HG02870 (cell line): Measurements from ENCODE around the gene TDRD6.
A peak's percentile ranks its signal among the peaks of the same experiment; 100 is the strongest.
"Not testable (repeated sequence)": the region's sequence is repeated elsewhere in the genome, so short reads cannot be mapped to it uniquely, and the experiment has no call there.

ENCODE experiments used
- ATAC-seq: cut with Tn5 transposase; IDR thresholded peaks from one replicate; pipeline ENCODE4 v1.9.1; 2021; ENCODE audit warnings: mild to moderate bottlenecking, moderate library complexity; ENCODE audit not compliant: unreplicated experiment

The TDRD6 gene

DNA sequence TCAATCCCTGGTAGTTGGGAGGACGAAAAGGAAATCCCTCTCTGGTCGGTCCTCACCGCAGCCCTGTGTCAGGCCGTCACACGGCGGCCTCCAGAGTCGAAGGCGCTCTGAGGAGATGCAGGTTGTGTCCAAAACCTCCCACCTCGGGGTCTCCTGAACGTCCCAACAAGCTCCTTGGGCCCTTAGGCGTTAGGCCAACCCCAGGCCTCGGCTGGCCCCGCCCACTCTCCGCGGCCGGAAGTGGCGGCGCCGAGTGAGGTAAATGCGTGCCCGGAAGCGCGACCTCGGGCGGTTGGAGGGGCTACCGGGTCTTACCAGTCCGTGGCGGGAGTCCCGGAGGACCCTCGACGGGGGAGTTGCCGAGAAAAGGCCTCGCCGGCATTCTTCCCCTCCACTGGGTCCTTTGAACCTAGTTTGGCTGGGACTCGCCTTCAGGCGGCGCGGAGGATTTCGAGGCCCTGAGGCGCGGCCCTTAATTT lies at the start of gene TDRD6:
Gene TDRD6 (plus strand): TSS at position 267 of the 479 bp plus-strand sequence. CDS start 244 bp downstream, outside the sequence.
- no peak for ATAC-seq

DNA sequence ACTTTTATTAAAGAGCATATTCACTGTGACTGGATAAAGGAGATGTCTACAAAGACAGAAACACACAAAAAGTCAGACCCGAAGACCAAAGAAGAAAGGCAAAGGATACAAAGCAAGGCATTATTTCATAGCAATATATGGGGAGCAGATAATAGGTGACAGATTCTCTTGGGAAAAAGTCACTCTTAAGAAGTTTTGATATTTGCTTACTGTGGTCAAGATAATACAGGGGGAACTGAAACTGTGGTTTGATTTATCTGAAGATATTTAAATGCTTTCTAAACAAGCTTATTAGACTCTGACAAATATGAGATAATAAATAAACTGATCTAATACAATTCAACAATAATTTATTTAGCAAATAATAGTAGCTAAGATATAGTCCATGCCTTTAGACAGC lies 49.8 kb upstream of the TDRD6 start:
- no peak for ATAC-seq

DNA sequence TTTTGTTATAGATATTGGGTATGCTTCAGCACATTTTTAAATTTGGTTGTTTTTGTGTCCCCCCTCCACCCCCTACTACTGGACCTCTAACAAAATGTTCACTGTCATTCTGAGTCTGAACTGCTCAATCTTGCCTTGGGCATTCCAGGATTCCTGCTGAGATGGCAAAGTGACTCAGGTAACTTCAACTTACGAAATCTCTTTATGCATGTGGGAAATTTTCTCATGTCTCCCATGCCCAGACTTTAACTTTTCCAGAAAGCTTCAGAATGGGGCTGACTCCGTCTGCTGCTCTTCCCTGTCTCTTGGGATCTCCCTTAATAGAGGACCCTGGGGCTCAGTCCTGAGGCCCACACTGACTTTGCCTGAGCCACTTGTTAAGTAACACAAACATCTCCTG lies 49.0 kb upstream of the TDRD6 start:
- no peak for ATAC-seq

- no peak for ATAC-seq
These were observed 44.5 kb upstream of the TDRD6 start for GRCh38 chr6:46642928-46643751.

- ATAC-seq = no peak
These were observed 42.4 kb upstream of the TDRD6 start for GRCh38 chr6:46645265-46645664.

GRCh38 chr6:46648108-46648507 lies 39.6 kb upstream of the TDRD6 start:
- not testable (repeated sequence) for ATAC-seq

DNA sequence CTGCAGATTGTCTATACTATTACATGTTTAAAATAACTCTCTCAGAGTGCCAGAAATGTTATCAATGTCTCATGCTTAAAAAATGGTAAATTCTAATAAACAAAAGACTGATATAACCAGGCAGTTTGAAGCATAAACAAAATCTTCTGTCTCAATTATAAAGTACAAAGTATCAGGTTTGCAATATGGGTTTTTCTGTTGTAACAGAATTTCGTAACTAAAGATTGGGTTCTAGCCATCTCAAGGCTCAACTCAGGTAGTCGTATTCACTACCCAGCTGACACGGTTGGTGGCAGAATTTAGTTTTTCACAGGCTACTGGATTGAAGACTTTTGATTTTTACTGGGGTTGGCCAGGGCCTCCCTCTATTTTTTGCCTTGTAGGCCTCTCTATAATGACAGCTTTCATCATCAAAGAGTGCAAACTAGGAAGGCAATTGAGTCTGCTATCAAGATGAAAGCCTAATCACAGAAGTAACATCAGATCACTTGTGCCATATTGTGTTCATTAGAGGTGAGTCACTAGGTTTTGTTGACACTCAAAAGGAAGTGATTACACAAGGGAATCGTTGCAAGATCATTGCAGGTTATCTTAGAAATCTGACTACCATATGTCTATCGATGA lies 38.7 kb upstream of the TDRD6 start:
- no peak for ATAC-seq

- ATAC-seq = no peak
These were observed 36.7 kb upstream of the TDRD6 start for GRCh38 chr6:46651006-46651405.

GRCh38 chr6:46651816-46652215 lies 35.9 kb upstream of the TDRD6 start:
- no peak for ATAC-seq

- ATAC-seq = no peak
These were observed 35.5 kb upstream of the TDRD6 start for GRCh38 chr6:46652232-46652602.

- ATAC-seq = peak; percentile 100
These were observed 34.9 kb upstream of the TDRD6 start, which contains the start of the genes CYP39A1 and SLC25A27 for GRCh38 chr6:46652603-46653438. TSS of gene CYP39A1 (minus strand) at chr6:46652818. CDS start at chr6:46652582, 236 bp downstream. TSS of gene SLC25A27 (plus strand) at chr6:46652975. CDS start at chr6:46653193, 218 bp downstream.

DNA sequence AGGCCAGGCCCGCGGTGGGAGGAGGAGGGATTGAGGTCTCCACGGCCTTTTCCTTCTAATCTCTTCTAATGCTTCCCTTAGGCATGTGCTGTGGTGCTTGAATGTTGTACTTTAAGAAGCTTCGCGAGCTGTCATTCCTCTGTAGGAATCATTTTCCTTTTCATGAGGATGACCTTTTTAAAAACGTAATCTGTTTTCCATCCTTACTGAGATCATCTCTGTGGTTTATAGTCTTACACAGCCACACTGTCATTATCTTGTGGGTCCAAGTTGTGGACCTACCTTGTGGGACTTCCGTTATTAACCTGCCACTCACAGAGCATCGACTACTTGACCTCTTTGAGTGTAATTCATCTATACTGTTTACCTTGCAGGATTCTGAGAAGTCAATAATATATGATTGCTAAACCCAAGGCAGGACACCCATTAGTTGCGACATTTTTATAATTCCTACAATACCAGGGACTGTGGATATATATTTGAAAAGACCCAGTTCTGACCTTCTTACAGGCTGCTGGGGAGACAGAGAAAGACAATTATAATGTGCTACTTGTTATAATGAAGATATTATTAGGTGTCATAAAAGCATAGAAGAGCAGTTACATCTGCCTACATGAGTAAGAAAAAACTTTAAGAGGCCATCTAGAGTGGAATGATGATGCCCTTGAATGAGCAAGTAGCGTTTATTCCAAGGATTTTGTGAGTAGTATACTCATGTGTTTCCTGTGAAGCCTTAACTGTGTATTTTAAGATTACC lies 34.1 kb upstream of the TDRD6 start:
- no peak for ATAC-seq

DNA sequence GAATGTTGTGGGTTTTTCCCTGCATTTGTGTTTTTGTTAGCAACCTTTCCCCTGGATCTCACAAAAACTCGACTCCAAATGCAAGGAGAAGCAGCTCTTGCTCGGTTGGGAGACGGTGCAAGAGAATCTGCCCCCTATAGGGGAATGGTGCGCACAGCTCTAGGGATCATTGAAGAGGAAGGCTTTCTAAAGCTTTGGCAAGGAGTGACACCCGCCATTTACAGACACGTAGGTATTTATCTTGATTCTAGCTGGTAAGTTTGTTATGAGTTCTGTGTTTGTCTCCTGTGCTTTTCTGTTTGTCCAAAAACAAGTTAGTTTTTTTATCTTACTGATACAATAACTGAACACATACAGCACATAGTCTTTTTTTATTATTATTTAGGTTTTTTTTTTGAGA lies 31.9 kb upstream of the TDRD6 start:
- no peak for ATAC-seq

DNA sequence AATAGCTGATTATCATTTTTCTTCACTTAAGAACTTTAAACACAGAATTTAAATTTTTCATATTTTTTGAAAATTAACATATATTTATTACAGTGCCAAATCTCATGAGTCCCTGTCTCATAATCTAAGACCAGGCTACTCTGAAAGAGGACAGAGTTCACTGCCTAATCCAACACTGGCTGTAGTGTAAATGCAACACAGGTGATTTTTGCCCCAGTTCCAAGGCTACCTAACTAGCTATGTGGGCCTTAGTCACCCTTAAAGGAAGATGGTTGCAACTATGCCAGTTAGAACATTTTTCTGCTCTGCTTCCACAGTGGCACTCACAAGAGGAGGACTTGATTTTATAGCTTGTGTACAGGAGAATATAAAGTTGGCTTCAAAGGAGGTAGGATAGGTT lies 30.0 kb upstream of the TDRD6 start:
- ATAC-seq = no peak

GRCh38 chr6:46661483-46661882 lies 26.2 kb upstream of the TDRD6 start:
- no peak for ATAC-seq

DNA sequence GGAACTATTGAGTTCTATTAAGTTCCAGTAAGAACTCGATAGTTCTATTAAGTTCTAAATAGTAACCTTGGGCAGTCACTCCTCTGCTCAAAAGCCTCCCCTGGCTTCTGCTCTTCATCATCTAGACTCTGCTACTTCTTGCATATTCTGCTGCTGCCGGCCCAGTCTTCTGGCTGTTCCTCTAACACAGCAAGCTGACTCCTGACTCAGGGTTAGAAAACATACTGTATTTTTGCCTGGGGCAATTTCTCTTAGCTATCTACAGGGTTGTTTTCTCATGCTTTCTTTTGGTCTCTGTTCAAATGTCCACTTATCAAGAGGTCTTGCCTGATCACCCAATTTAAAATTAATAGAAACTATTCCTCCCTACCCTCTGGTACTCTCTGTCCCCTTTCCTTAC lies 20.3 kb upstream of the TDRD6 start:
- ATAC-seq = no peak

- no peak for ATAC-seq
These were observed 13.3 kb upstream of the TDRD6 start for GRCh38 chr6:46674410-46674809.

DNA sequence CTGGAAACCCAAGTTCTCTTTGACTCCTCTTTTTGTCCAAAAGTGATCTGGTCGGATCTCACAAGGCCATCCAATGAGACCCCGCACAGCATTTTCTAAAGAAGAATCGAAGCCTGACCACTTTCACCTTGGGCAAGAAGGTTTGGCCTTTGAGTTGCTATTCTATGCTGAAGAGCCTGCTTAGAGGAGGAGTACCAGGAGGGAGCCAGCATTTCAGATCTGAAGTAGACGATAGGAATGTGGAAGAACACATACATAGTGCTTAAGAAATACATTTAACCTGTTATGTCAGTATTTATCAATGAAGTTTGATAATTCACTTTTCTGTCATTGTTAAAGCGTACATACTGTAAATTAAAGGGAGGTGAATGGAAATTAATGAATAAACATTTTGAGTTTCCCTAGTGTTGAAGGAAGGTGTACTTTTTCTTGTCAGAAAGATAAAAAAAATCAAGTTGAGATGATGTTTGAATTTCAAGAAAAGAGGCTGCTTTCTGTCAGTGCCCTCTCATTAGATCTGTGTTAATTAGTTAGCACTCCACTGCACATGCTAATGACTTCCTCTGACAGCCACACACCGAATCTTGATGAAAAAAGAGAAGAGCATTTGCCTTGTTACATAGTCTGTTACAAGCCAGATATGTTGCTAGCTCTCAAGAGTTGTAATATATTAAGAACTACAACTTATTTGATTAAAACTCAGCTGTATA lies 10.9 kb upstream of the TDRD6 start:
- no peak for ATAC-seq

- ATAC-seq = no peak
These were observed 10.4 kb upstream of the TDRD6 start for GRCh38 chr6:46677314-46677654.

- no peak for ATAC-seq
These were observed 2.9 kb upstream of the TDRD6 start for GRCh38 chr6:46684771-46685170.
